GM19043 (cell line): ENCODE data around the gene GJA9.

Experiments
- ATAC-seq: cut with Tn5 transposase; IDR thresholded peaks from one replicate; pipeline ENCODE4 v1.9.1; 2021; ENCODE audit warnings: low read depth; ENCODE audit not compliant: unreplicated experiment

The GJA9 gene

GRCh38 chr1:38832370-38832734 lies 49.0 kb downstream of the GJA9 start:
- ATAC-seq: no peak

DNA sequence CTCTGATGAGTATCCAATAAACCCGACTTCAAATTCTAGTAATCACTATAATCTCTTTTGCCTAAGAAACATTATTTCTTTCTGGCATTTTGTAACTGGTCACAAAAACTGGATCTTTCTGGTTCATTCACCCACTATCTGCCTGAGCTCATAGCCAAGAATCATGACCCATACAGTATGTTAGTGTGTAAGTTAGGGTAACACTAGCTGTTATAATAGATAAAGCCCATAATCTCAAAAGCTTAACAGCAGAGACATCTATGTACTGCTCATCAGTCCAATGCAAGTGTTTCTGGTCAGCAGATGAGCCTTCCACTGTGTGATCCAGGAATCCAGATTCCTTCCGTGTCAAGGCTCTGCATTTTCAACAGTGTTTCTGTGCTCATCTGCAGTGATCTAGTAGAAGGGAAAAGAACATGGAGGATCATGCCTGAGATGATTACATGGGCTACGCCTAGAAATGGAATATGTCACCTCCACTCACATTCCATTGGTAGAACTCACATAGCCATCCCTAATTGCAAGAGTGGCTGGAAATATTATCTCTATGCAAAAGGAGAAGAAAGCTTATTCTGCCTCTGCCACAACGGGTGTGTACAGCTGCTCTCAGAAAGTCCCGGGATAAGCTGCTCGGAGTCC lies 49.5 kb downstream of the GJA9 start:
- ATAC-seq: no peak

DNA sequence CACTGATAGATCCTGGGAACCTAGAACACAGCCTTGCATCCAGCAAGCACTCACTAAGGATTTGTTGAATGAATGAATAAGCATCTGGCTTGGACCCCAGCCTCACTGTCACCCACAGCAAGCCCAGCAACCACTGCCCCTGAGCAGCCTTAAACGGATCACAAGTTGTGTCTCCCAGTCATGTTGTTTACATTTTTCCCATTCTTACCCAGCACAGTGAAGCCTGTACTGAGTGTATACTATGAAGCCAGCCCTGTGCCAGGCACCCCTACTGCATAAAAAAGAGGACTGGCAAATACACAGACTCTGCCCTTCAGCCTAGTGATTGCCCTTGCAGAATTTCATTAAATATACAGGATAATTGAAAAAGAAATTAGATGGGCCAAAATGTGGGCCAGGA lies 52.0 kb downstream of the GJA9 start:
- ATAC-seq: no peak

- ATAC-seq: no peak
Observed at GRCh38 chr1:38827318-38827717, 54.1 kb downstream of the GJA9 start.

GRCh38 chr1:38826886-38827285 lies 54.5 kb downstream of the GJA9 start:
- no peak for ATAC-seq

DNA sequence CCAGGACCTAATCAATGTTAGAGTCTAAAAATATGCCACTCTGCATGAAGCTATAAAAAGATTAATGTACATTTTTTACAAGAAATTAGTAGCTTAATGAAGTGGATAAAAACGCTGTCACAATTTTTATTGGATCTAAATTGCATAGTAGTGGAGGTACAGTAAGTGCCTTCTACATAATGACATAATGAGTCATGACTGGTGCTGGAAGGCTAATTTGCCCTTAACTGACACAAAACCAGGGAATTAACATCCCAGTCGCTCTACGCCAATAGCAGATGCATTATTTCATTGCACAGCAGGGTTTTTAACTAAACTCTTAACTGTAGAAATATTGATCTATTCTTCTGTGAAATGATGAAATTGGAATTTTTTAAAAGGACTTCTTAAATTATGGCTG lies 55.1 kb downstream of the GJA9 start:
- no peak for ATAC-seq
